SK-N-SH (cell line): ENCODE results near the gene TBC1D30.

Experiments used
- CTCF ChIP-seq: fragments of 200-600 bp; sonication (generic); IDR thresholded peaks from 2 replicates; pipeline ENCODE4 v1.6.1; 2017; ENCODE audit warnings: antibody characterized with exemption, mild to moderate bottlenecking, moderate library complexity
- EP300 ChIP-seq, 2 experiments: IDR thresholded peaks; 2 replicates each; pipeline versions ENCODE4 v1.4.0 to v1.6.1; 2012; ENCODE audit warnings: borderline replicate concordance in 1 of 2, low read depth in 1 of 2, low read length in 1 of 2
- FOSL2 ChIP-seq: IDR thresholded peaks from 2 replicates; pipeline ENCODE4 v1.4.0; 2012; ENCODE audit warnings: low read depth, mild to moderate bottlenecking, moderate library complexity, borderline replicate concordance
- MXI1 ChIP-seq: IDR thresholded peaks from 2 replicates; pipeline ENCODE4 v1.6.1; 2012; ENCODE audit warnings: mild to moderate bottlenecking, low read depth, low read length, improper control_type of control experiment
- TCF12 ChIP-seq: IDR thresholded peaks from 2 replicates; pipeline ENCODE4 v1.4.0; 2012
- TEAD4 ChIP-seq: IDR thresholded peaks from 2 replicates; pipeline ENCODE4 v1.4.0; 2012; ENCODE audit warnings: mild to moderate bottlenecking, borderline replicate concordance; ENCODE audit not compliant: insufficient read depth
- USF2 ChIP-seq: fragments of 150-350 bp; IDR thresholded peaks from 2 replicates; pipeline ENCODE4 v1.6.1; 2017; ENCODE audit warnings: antibody characterized with exemption, low read length, low read depth, borderline replicate concordance

DNA sequence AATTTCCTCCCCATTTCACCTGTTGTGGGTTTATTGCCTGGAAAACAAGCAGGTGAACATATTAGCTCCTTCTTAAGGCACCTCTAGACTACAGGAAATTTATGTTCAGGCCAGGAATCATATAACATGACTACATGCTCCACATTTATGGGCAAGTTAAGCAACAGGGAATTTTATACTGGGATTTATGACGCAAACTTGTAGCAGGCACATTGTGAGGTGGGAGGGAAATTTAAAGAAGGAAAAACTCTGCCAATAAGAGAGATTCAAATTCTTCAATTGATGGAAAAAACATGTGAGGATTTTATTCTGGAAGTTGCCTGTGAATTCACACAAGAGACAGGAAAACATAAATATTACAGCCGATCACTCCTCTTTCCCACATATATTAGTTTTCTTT lies 93.9 kb downstream of the TBC1D30 start:
- TF ChIP-seq CTCF (no peak), TCF12 (no peak), EP300 (IDR thresholded peaks at IDR 0.05; ENCODE audit: borderline replicate concordance in 1 of 2, low read depth in 1 of 2, low read length in 1 of 2) (no peak), TEAD4 (no peak), USF2 (no peak), MXI1 (no peak), FOSL2 (no peak)
